ENCODE measurements around the gene HSD11B1L. TPM values are rescaled to one million over a fixed set of nuclear protein-coding genes. Genes with fewer than 3 reads are reported as not detected.
A peak's percentile ranks its signal among the peaks of the same experiment; 100 is the strongest.

HSD11B1L gene
- total and polyA plus RNA-seq, 7 donors: 4.5 to 15.6 (median 4.7) TPM

GRCh38 chr19:5718037-5718578 is 37.3 kb downstream of the HSD11B1L start:
- Histone ChIP-seq H3K36me3 (ENCODE audit: insufficient read depth in 1 of 2, low read depth in 1 of 2) (peaks cover 3 to 18% of the 10 kb centered on the region in 2 donors), H3K9me3 (no peaks in the 10 kb centered on the region), H3K4me3 (peak overlapping the region; percentile 95), H3K27ac (peak overlapping the region; percentile 99), H3K4me1 (peaks cover 20% of the 10 kb centered on the region), H3K27me3 (ENCODE audit: insufficient read depth in 3 of 3, low read length in 2 of 3) (no peaks in the 10 kb centered on the region)
- intact Hi-C loops (cut with DNase I): loop anchor here in 1 of 2 donors (2.0 to 5.0 kb wide), 2 partner anchors 27 to 96 kb away; partner anchors contain the start of genes RPL36, SAFB and SAFB2
- 50 to 62% (median 56%) methylated on average over 14 of the region's 14 CpGs for WGBS, 3 donors
- ATAC-seq: no peak
- DNase-seq: no peak
- TF ChIP-seq, protein P1, sequence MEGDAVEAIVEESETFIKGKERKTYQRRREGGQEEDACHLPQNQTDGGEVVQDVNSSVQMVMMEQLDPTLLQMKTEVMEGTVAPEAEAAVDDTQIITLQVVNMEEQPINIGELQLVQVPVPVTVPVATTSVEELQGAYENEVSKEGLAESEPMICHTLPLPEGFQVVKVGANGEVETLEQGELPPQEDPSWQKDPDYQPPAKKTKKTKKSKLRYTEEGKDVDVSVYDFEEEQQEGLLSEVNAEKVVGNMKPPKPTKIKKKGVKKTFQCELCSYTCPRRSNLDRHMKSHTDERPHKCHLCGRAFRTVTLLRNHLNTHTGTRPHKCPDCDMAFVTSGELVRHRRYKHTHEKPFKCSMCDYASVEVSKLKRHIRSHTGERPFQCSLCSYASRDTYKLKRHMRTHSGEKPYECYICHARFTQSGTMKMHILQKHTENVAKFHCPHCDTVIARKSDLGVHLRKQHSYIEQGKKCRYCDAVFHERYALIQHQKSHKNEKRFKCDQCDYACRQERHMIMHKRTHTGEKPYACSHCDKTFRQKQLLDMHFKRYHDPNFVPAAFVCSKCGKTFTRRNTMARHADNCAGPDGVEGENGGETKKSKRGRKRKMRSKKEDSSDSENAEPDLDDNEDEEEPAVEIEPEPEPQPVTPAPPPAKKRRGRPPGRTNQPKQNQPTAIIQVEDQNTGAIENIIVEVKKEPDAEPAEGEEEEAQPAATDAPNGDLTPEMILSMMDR (IDR thresholded peaks at IDR 0.05): no peak

DNA sequence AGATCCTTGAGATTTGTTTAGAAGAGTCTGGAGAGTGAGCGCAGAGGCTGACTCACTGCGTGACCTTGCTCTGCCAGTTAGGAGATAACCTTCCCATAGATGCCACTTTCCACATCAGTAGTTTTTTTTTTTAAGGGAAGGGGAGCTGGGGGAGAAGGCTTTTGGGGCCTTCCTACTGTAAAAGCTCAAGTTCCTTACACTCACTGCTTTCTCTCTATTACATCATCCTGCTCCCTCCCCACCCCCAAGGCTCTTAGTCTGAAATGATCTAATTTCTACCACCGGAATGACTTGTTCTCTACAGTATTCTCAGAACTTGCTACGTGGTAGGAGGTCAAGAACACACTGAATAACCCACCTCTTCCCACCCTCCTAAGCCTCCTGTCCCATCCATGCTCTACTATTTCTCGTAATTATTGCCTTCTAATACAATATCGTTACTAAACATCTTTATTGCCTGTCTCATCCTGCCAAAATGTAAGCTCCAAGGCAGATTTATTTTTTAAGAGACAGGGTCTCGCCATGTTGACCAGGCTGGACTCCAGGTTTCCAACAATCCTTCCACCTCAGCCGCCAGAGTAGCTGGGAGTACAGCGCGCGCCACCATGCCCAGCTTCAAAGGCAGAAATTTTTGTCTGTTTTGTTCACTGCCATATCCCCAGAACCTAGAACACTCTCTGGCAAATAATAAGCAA is 37.9 kb downstream of the HSD11B1L start:
- peaks cover 20% of the 10 kb centered on the region for H3K4me1 ChIP-seq
- intact Hi-C loops (cut with DNase I): loop anchor here in 1 of 2 donors (2.0 to 5.0 kb wide), 2 partner anchors 28 to 96 kb away; partner anchors contain the start of genes RPL36, SAFB and SAFB2
- WGBS, 3 donors: 29 to 31% (median 31%) methylated on average over 11 of the region's 11 CpGs

DNA sequence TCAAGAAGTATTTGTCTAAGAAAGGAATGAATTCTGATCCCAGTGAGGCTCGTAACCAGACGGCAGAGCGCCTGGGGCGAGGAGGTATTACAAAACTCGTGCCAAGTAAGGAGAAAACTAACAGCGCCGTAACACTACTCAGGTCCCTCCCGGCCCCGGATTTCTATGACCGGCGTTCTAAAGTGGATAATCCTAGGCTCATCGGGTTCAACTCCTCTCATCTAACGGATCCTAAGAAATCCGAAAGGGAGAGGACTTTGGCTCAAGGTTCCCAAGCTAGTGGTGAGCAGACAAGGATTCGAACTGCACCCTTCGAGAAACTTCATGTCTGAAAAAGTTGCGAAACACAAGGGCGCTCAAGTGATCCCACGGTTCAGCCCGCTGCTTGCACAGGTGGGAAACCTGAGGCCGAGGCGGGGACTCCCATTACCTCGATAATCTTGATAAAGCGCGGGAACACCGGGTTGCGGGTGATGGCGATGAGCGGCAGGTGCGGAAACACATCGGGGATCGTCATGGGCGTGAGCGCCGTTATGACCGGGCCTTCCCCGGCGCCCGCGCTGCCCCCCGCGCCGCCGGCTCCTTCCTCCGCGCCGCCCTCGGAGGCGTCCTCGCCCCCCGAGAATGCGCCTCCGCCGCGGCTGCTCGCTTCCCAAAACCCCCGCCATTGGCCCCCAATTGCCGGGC is 38.6 kb downstream of the HSD11B1L start:
- TF ChIP-seq, protein P1 (IDR thresholded peaks at IDR 0.05): no peak
- ATAC-seq: peak in 1 of 4 donors; percentile 0
- WGBS, 3 donors: 0 to 1% (median 1%) methylated on average over 47 to 58 of the region's 58 CpGs

More for the DNA sequence above, 37.9 kb downstream of the HSD11B1L start:
- H3K4me3 ChIP-seq: peak overlapping the region; percentile 95
- H3K27me3 ChIP-seq (ENCODE audit: insufficient read depth in 3 of 3, low read length in 2 of 3): no peaks in the 10 kb centered on the region
- H3K36me3 ChIP-seq (ENCODE audit: insufficient read depth in 1 of 2, low read depth in 1 of 2): peaks cover 0 to 12% of the 10 kb centered on the region in 2 donors
- DNase-seq (no peak), ATAC-seq (no peak)
- TF ChIP-seq, protein P1 (IDR thresholded peaks at IDR 0.05): no peak
- no peaks in the 10 kb centered on the region for H3K9me3 ChIP-seq
- H3K27ac ChIP-seq: peak overlapping the region; percentile 99

GRCh38 chr19:5719961-5720790 is 39.3 kb downstream of the HSD11B1L start, which contains the start of the genes CATSPERD and LONP1:
Gene CATSPERD (plus strand): TSS chr19:5720637. CDS start chr19:5720738, 101 bp downstream.
Gene LONP1 (minus strand): TSS chr19:5720146. CDS start chr19:5720132, 14 bp downstream.
- peaks cover 0 to 3% (median 0%) of the 10 kb centered on the region in 3 donors for H3K27me3 ChIP-seq (ENCODE audit: insufficient read depth in 3 of 3, low read length in 2 of 3)
- intact Hi-C loops (cut with DNase I): loop anchor here in 1 of 2 donors (2.0 to 5.0 kb wide), 3 partner anchors 29 to 98 kb away; partner anchors contain the start of genes DUS3L, RPL36, SAFB and SAFB2
- 0 to 1% (median 0%) methylated on average over 88 to 90 of the region's 90 CpGs for WGBS, 3 donors
- H3K36me3 ChIP-seq (ENCODE audit: insufficient read depth in 1 of 2, low read depth in 1 of 2): peaks cover 0 to 9% of the 10 kb centered on the region in 2 donors
- no peaks in the 10 kb centered on the region for H3K9me3 ChIP-seq
- peak; percentile 99 for DNase-seq
- TF ChIP-seq, protein P1 (IDR thresholded peaks at IDR 0.05): peak; percentile 88
- H3K4me3 ChIP-seq: peak within 1 kb of the TSS; percentile 95
- ATAC-seq: peak; percentile 96 to 97 (median 96)
- H3K4me1 ChIP-seq: peaks cover 20% of the 10 kb centered on the region
- H3K27ac ChIP-seq: peak within 1 kb of the TSS; percentile 99

More for the DNA sequence above, 38.6 kb downstream of the HSD11B1L start:
- H3K4me3 ChIP-seq: peak overlapping the region; percentile 95
- H3K9me3 ChIP-seq: no peaks in the 10 kb centered on the region
- no peak for DNase-seq
- intact Hi-C loops (cut with DNase I): loop anchor here in 1 of 2 donors (2.0 to 5.0 kb wide), 2 partner anchors 29 to 97 kb away; partner anchors contain the start of genes RPL36, SAFB and SAFB2
- H3K4me1 ChIP-seq: peaks cover 20% of the 10 kb centered on the region
- peaks cover 0 to 9% of the 10 kb centered on the region in 2 donors for H3K36me3 ChIP-seq (ENCODE audit: insufficient read depth in 1 of 2, low read depth in 1 of 2)
- no peaks in the 10 kb centered on the region for H3K27me3 ChIP-seq (ENCODE audit: insufficient read depth in 3 of 3, low read length in 2 of 3)
- H3K27ac ChIP-seq: peak overlapping the region; percentile 99

Measured in psoas muscle (tissue), 8 donors.